COLO829 (cell line): ENCODE results near the gene MAST4.

ENCODE experiments used
- DNase-seq: peaks from one replicate; pipeline ENCODE4 v3.0.0; 2012; ENCODE audit warnings: low spot score

The MAST4 gene

DNA sequence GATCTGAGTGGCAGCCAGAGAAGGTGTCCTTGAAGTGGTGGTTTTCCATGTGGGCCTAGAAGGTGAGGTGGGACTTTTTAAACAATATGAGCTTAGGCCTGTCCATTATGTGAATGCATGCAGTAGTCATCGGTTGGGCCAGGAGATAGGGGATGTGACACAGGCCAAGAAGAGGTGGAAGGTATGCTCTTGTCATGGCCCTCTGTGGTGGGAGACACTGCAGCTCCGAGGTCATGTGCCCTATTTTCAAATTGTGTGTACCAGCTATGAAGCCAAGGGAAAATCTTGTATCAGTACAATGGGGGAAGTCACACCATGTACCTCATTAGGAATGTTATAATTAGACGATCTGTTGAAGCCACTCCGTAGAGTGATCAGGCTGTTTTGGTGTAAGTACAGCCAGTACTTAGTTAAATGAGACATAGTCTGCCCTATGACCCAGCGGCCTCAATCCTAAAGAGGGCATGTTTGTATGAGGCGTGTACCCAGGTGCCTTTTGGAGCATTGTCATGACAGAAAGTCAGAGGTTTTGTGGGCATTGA, 280.1 kb downstream of the MAST4 start:
- no peak for DNase-seq

DNA sequence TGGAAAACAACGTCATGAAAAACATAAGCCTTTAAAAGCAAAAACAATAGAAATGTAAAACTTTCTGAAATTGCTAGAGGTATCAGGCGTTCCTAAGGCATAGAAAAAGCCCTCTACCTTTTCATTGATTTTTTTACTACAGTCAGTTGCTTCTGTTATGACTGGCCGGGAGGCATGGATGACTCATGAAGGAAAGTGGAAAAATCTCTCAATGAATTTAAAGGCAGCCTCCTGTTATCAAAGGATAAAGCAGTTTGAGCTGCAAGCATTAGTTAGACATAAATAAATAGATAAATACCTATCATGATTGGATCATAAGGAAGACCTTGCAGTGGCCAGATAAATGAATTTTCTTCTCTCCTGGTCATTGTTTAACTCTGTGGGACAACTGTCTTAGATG, 281.6 kb downstream of the MAST4 start:
- no peak for DNase-seq

- no peak for DNase-seq
These were observed 284.2 kb downstream of the MAST4 start for GRCh38 chr5:66880401-66880800.

DNA sequence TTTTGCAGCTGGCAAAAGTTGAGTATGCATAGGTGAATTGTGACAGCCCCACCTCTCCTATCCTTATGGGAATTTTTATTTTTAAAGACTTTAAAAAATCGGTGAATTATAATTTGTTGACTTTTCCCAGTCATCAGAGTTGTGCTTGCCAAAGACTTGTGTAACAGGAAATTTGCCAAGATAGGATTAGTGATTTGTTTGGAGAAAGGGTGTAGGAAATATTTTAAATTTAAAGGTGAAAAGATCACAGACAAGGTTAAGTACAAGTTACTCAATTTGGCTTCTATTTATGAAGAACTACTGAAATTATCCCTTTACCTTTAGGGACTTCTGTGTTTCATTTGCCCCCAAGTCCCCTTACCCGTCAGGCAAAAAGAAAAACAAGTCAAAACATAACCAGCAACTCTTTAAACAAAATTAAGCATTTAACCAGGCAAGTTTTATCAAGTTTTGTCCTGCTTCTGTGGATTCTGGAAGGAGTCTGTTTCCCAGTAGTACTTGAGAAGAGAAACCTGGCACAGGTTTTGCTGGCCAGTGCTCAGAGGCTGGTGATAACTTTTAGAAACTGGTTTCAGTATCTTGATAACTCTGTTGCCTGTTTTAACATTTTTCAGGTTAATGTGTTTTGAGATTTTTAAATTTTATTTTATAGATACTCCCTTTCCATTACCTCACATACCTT, 285.4 kb downstream of the MAST4 start:
- DNase-seq = no peak

DNA sequence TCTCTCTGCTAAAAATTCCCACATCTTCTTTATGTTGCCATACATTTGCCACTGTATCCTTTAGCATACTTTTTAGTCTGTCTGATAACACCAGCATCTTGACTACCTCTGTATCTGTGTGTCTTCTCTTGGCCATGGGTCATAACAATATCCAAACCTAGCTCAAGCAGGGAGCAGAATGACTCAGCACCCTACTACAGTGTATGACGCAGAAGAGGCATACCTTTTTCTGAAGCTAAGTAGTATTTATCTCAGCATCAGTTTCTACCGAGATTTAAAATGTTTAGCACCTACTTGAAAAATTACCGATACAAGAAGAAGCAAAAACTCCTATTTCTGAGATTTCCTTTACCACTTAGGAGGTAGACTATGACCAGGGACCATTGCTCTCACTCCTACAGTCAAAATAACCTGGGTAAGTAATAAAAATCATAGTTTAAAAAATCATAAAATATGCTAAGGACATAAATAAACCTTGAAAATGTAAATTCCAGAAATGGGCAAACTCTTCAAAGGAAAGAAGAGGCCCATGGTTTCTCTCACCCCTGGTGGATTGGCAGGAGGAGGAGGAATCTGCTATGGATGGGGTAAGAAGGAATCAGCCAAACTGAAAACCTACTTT, 286.5 kb downstream of the MAST4 start:
- DNase-seq = no peak

GRCh38 chr5:66884564-66885243, 288.5 kb downstream of the MAST4 start:
- DNase-seq = no peak

- DNase-seq = no peak
These were observed 290.7 kb downstream of the MAST4 start for GRCh38 chr5:66886941-66887340.

DNA sequence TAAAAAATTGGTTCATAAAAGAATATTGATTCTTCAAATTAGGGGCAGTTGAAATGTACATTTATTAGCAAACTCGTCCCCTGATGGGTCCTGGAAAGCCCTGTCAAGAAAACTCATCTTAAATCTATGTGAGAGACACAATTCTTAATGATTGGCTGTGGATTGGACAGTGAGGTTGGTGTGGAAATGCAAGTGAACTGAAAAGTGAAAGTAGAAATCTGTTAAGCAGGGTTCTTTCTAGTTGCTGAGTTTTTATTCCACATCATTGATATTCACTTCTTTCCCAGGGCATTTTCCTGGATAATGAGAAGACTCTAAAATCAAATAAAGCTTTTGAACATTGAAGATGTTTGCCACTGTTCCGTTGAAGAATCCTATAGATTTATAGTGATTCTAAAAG, 292.4 kb downstream of the MAST4 start:
- no peak for DNase-seq

DNA sequence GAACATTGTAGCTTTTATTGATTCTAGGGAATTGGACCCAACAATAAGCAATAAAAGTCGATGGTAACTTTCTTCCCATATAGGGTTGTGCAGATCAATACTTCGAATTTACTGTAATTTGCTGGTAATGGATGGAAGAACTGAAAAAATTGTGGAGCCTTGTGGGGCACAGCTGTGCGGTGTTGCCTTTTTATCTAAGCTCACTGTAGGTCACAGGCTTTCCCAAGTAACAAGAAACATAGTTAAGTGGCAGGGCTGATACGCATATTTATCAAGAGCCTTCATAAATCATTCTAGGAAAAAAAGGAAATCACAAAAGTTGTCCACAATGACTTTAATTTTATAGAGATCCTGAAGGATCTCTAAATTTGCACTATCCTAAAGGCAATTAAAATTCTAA, 292.9 kb downstream of the MAST4 start:
- DNase-seq = no peak

GRCh38 chr5:66889524-66889923, 293.3 kb downstream of the MAST4 start:
- no peak for DNase-seq

DNA sequence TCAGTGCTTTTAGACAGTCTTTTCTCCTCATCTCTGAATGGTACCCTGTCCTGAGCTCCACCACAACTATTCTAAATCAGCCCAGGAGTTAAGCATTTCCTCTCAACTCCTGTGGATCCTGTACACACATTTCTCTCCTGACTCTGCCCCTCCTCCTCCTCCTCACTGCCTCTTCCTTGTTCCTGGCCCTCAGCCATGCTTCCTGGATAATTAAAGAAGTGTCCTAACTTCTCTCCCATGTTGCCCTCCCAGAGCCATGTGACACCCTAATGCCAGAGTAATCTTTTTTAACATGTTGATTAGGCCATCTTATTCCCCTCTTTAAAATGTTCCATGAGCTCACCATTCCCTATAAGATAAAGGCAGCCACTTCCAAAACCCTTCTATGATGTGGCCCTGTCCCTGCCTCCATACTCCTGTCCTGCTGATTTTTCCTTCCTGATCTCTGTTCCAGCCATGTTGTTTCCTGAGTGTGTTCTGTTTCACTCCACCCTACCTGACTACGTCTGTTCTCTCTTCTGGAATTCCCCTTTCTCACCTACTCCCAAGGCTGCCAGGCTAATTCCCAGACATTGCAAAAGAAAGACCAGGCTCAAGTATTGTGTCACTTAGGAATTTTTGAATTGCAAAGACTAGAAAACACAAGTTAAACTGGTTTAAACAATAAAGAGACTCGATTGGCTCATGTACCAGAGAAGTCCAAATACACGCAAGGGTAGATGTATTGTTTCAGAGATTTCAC, 295.2 kb downstream of the MAST4 start:
- no peak for DNase-seq

GRCh38 chr5:66892716-66893115, 296.5 kb downstream of the MAST4 start:
- DNase-seq = no peak

GRCh38 chr5:66894480-66895240, 298.5 kb downstream of the MAST4 start:
- DNase-seq = no peak

GRCh38 chr5:66896171-66896570, 300.0 kb downstream of the MAST4 start:
- no peak for DNase-seq

GRCh38 chr5:66897356-66897755, 301.2 kb downstream of the MAST4 start:
- no peak for DNase-seq

DNA sequence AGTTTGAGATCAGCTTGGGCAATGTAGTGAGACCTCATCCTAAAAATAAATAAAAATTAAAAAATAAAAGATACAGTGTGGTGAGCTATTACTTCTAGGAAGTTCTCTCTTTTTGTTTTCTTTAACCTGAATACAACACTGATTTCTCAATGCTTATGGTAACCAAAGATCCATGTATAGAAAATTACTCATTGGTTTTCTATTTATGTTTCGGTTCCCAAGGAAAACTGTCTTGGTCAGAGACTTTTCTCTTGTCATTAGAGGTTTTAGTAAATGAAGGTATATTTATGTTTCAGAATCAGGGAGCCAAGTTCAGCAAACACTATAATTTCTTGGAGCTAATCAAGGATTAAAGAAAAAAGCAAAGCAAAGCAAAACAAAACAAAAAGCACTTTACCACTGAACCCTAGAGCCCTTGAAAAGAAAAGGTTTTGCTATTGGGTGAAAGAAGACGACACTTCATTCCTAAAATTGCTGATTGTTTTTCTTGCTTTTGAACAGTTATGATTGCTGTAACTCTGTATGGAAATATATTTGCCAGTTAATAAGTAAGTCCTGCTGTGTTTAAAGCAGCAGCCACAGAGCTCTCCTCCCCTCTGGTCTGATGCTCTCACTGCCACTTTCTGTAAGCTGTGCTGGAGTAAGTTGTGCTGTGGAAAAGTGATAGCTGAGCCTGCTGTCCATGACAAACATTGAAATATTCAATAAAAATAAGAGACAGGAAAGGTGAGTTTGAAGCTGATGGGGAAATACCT, 302.2 kb downstream of the MAST4 start:
- no peak for DNase-seq

GRCh38 chr5:66903218-66903617, 307.0 kb downstream of the MAST4 start:
- no peak for DNase-seq

GRCh38 chr5:66903709-66904108, 307.5 kb downstream of the MAST4 start:
- no peak for DNase-seq

- no peak for DNase-seq
These were observed 308.0 kb downstream of the MAST4 start for GRCh38 chr5:66904189-66904588.

DNA sequence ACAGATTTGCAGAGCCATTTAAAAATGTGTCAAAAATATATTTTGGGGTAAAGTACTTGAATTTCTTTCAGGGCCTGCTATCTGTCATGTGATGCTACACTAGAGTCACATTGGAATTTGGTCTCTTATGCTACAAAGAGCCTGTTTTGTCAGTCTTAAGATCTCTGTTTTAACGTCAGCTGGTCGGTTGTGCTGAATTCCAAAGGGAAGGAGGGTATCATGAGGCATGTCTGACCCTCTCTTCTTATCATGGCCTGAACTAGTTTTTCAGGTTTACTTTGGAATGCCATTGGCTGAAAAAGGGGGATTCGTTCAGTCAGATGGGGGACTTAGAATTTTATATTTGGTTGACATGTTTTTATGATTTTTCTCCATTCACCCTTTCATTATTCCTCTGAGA, 309.8 kb downstream of the MAST4 start:
- no peak for DNase-seq

DNA sequence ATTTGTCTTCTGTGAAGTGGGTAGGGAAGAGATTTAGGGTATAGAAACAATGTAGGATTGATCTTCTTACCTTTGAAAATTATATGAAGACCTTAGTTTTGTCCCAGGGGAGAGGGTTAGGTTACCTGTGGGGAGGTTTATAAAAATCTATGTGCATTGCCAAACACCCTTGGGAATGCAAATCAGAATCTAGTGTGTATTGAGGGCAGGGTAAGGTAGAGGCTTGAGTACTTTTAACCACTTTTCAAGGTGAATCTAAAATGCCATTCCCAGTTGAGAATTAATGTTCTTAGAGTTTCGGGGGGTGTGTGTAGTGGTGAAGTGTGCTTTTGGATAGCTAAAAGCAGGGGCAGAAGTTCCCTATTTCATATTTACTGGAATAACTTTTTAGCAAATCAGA, 312.0 kb downstream of the MAST4 start:
- no peak for DNase-seq
